Measurements from ENCODE around the gene SH2D6.
A peak's percentile ranks its signal among the peaks of the same experiment; 100 is the strongest.

SH2D6 gene

GRCh38 chr2:85421260-85422071 is 3.0 kb downstream of the SH2D6 start:
- DNase-seq (ENCODE audit: low read depth in 3 of 3): no peak

DNA sequence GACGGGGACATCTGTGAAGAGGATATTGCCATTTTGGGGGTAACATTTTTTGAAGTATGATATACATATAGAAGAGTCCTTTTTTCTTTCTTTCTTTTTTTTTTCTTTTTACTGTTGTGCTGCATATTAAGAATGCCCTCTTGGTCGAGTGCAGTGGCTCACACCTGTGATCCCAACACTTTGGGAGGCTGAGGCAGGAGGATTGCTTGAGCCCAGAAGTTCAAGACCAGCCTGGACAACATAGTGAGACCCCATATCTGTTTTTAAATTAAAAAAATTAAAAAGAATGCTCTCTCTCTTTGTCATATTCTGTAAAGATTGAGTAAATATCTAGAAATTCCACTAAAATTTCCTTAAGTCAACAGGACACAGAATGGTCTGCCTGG is 3.6 kb downstream of the SH2D6 start:
- no peak for DNase-seq (ENCODE audit: low read depth in 3 of 3)

- DNase-seq (ENCODE audit: low read depth in 3 of 3): no peak
These were observed 5.0 kb downstream of the SH2D6 start for GRCh38 chr2:85423525-85423924.

DNA sequence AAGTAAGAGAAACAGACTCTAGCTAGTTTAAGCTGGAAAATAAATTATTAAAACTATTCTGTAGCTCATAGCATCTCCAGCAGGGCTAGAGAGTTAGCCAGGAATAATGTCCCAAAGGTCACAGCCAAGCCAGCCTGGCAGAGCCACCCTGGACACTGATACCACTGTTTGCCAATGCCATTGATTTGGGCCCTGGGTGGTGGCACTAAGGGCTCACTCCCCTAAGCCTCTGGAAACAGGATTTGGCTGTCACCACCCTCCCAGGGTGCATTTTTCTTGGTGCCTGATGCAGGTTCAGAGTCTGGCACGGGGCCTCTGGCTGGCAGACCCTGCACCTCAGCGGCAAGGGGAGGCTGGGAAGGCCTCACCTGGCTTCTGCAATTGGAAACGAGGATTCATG is 7.1 kb downstream of the SH2D6 start:
- no peak for DNase-seq (ENCODE audit: low read depth in 3 of 3)

- DNase-seq (ENCODE audit: low read depth in 3 of 3): no peak
These were observed 8.9 kb downstream of the SH2D6 start for GRCh38 chr2:85427300-85427835.

- no peak for DNase-seq (ENCODE audit: low read depth in 3 of 3)
These were observed 9.9 kb downstream of the SH2D6 start for GRCh38 chr2:85428343-85428881.

- no peak for DNase-seq (ENCODE audit: low read depth in 3 of 3)
These were observed 10.9 kb downstream of the SH2D6 start for GRCh38 chr2:85429213-85429923.

DNA sequence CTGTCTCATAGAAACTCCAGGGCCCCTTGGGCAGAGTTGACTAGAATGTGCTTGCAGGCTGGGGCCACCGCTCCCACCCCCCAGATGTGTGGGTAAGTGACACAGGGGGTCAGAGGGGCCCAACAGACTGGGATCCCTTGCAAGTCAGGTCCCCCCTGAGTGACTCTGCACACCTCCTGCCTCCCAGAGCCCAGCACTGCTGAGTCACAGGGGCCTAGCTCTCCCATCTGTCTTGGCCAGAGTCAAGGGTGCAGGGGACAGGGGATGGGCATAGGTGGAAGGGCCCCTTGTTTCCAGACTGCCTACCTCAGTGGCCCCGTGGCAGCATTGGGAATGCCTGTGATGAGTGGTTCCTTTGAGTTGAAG is 11.4 kb downstream of the SH2D6 start:
- DNase-seq (ENCODE audit: low read depth in 3 of 3): no peak

- DNase-seq (ENCODE audit: low read depth in 3 of 3): no peak
These were observed 12.4 kb downstream of the SH2D6 start for GRCh38 chr2:85430752-85431569.

DNA sequence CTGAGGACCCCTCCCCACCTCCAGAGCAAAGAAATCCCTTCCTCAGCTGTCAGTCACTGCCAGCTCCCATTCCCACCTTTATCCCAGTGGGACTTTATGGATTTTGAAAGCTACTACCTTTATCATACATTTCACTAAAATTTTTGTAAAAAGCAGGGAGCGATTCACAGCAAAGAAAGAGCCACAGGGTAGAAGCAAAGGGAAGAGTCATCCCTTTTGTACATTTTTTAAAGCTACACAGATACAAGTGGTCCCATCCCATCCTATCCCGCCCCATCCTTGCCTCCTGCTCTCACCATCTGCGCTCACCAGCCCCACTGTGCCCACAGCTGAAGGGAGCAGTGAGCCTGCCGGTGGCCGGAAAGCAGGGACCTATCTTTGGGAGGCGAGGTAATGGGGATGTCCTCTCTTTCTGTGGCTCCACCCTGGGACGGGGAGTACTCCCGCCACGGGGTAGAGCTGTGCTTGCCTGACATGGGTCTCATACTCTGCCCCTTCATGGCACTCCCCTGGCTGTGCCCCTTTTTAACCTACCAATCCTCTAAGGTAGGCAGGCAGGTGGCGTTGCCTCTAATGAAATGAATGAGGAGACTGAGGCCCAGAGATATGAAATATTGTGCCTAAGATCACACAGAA is 13.2 kb downstream of the SH2D6 start:
- DNase-seq (ENCODE audit: low read depth in 3 of 3): no peak

GRCh38 chr2:85433511-85434089 is 15.1 kb downstream of the SH2D6 start:
- no peak for DNase-seq (ENCODE audit: low read depth in 3 of 3)

- no peak for DNase-seq (ENCODE audit: low read depth in 3 of 3)
These were observed 16.2 kb downstream of the SH2D6 start for GRCh38 chr2:85434696-85435095.

- no peak for DNase-seq (ENCODE audit: low read depth in 3 of 3)
These were observed 16.9 kb downstream of the SH2D6 start for GRCh38 chr2:85435220-85435958.

- no peak for DNase-seq (ENCODE audit: low read depth in 3 of 3)
These were observed 17.7 kb downstream of the SH2D6 start for GRCh38 chr2:85435981-85436835.

DNA sequence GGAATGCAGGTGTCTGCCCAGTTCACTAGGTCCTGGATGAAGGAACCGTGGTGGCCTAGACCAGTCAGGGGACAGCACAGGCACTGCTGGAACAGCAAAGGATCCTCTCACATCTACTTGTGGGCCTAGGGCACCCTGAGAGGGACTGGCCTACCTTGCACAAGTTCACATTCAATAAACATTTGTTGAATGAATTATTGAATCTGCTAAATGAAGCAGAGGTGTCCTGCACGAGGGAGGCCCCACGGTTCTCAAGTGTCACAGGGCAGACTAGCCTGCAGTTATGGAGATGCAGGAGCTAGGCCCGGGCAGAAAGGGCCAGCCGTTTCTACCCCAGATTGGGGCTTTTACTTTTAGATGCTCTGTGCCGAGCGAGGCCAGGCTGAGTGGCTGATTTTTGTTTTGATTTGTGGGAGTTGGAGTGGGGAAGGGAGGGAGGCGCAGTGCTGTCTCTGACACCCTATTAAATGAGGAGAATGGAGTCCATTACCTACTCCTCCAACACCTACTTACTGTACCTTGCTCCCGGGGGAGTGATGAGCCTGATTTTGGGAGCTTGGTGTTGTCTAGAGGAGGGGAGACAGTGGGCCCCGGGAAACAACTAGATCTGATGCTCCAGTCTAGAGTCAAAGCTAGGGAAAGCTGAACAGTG is 18.4 kb downstream of the SH2D6 start:
- no peak for DNase-seq (ENCODE audit: low read depth in 3 of 3)

DNA sequence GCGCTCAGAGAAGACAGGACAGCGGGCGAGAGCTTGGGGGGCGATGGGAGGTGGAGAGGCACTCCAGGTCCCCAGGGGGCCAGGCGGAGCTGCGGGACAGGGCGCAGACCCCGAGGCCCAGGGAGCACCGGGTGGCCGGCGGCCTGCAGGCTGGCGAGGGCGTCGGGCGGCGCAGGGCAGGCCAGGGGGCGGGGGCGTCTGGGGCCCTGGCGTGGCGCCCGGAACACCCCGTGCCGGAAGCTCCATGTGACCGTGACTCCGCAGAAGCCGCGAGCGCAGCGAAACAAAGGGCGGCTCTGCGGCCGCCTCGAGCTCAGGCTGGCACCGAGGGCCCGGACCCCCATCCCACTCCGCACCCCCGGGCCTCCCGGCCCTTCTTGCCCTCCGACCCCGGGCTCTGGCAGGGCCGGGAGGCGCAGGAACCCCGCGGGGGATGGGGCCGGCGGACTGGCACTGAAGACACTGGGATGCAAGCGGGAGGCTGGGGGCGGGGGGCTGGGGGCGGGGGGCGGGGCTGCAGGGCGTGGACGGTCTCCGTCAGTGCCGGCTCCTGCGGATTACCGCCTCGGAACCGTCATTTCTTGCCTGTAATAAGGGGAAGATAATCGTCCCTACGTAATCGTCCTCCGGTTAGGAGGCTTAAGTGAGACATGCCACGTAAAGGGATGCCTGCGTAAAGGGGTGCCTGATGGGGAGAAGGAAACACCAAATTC is 19.1 kb downstream of the SH2D6 start:
- DNase-seq (ENCODE audit: low read depth in 3 of 3): peak; percentile 50 to 69 (median 51)

GRCh38 chr2:85438201-85439024 is 19.9 kb downstream of the SH2D6 start:
- no peak for DNase-seq (ENCODE audit: low read depth in 3 of 3)

All from stimulated activated CD4-positive, alpha-beta T cell treated with anti-CD3 and anti-CD28 coated beads, TNF-alpha, amount 100 ng/mL, for 48 hours (primary cell).